ENCODE measurements around the gene PDF. TPM values are rescaled to one million over a fixed set of nuclear protein-coding genes. Genes with fewer than 3 reads are reported as not detected.
A peak's percentile ranks its signal among the peaks of the same experiment; 100 is the strongest.
"Not testable (repeated sequence)": the region's sequence is repeated elsewhere in the genome, so short reads cannot be mapped to it uniquely, and the experiment has no call there.

The PDF gene
- total RNA-seq, 2 experiments from 2014 or later, result 9.1 to 15.2 TPM

- CTCF ChIA-PET, result interaction anchor here (0.6 to 0.7 kb wide), 2 partner anchors 59 to 109 kb away, joined by 3 read pairs; no protein-coding TSS in a partner anchor
- no peak overlapping the region for H3K27ac Mint-ChIP-seq
- POLR2A ChIA-PET, result no interaction called here
- H3K4me3 Mint-ChIP-seq, result no peak overlapping the region
- H3K4me1 Mint-ChIP-seq, result peaks cover 11% of the 10 kb centered on the region
- H3K9me3 Mint-ChIP-seq, result no peaks in the 10 kb centered on the region
- peaks cover 10% of the 10 kb centered on the region for H3K36me3 Mint-ChIP-seq (ENCODE audit: low read depth)
- DNase-seq, result no peak
- no peaks in the 10 kb centered on the region for H3K27me3 Mint-ChIP-seq
Observed at GRCh38 chr16:69307856-69308255, 22.5 kb downstream of the PDF start.

- ChIA-PET POLR2A (no interaction called here), CTCF (interaction anchor here (0.5 to 0.6 kb wide), 2 partner anchors 20 to 1212 kb away, joined by 3 read pairs; no protein-coding TSS in a partner anchor)
- H3K27me3 Mint-ChIP-seq, result no peaks in the 10 kb centered on the region
Observed at GRCh38 chr16:69307091-69307490, 23.3 kb downstream of the PDF start.

GRCh38 chr16:69306031-69306430 is 24.4 kb downstream of the PDF start:
- Mint-ChIP-seq H3K36me3 (ENCODE audit: low read depth) (peaks cover 8% of the 10 kb centered on the region), H3K4me1 (peaks cover 7% of the 10 kb centered on the region), H3K9me3 (no peaks in the 10 kb centered on the region), H3K27me3 (no peaks in the 10 kb centered on the region), H3K27ac (no peak overlapping the region), H3K4me3 (no peak overlapping the region)
- no peak for DNase-seq
- CTCF ChIA-PET, result no interaction called here
- POLR2A ChIA-PET, result no interaction called here

More at GRCh38 chr16:69307091-69307490, 23.3 kb downstream of the PDF start:
- H3K4me3 Mint-ChIP-seq, result no peak overlapping the region
- H3K36me3 Mint-ChIP-seq (ENCODE audit: low read depth), result peaks cover 8% of the 10 kb centered on the region
- DNase-seq, result no peak
- H3K9me3 Mint-ChIP-seq, result no peaks in the 10 kb centered on the region
- no peak overlapping the region for H3K27ac Mint-ChIP-seq
- peaks cover 8% of the 10 kb centered on the region for H3K4me1 Mint-ChIP-seq

- H3K4me1 Mint-ChIP-seq, result no peaks in the 10 kb centered on the region
- H3K27me3 Mint-ChIP-seq, result no peaks in the 10 kb centered on the region
- ChIA-PET CTCF (interaction anchor here (0.5 to 1.5 kb wide), 4 partner anchors 10 to 432 kb away, joined by 3 to 4 read pairs (median 3); no protein-coding TSS in a partner anchor), POLR2A (no interaction called here)
- H3K36me3 Mint-ChIP-seq (ENCODE audit: low read depth), result peaks cover 9% of the 10 kb centered on the region
- H3K27ac Mint-ChIP-seq, result no peak overlapping the region
- DNase-seq, result no peak
- no peak overlapping the region for H3K4me3 Mint-ChIP-seq
- no peaks in the 10 kb centered on the region for H3K9me3 Mint-ChIP-seq
Observed at GRCh38 chr16:69302301-69302700, 28.1 kb downstream of the PDF start.

GRCh38 chr16:69301861-69302260 is 28.5 kb downstream of the PDF start:
- Mint-ChIP-seq H3K9me3 (no peaks in the 10 kb centered on the region), H3K4me3 (no peak overlapping the region), H3K27ac (no peak overlapping the region), H3K4me1 (no peaks in the 10 kb centered on the region), H3K27me3 (no peaks in the 10 kb centered on the region), H3K36me3 (ENCODE audit: low read depth) (peaks cover 9% of the 10 kb centered on the region)
- ChIA-PET POLR2A (no interaction called here), CTCF (interaction anchor here (0.5 to 1.5 kb wide), 4 partner anchors 10 to 431 kb away, joined by 3 to 4 read pairs (median 3); no protein-coding TSS in a partner anchor)
- DNase-seq, result no peak

- H3K36me3 Mint-ChIP-seq (ENCODE audit: low read depth), result peaks cover 11% of the 10 kb centered on the region
Observed at GRCh38 chr16:69301187-69301586, 29.2 kb downstream of the PDF start.

GRCh38 chr16:69298261-69298660 is 32.1 kb downstream of the PDF start:
- no peak overlapping the region for H3K27ac Mint-ChIP-seq
- H3K4me1 Mint-ChIP-seq, result no peaks in the 10 kb centered on the region
- peaks cover 11% of the 10 kb centered on the region for H3K36me3 Mint-ChIP-seq (ENCODE audit: low read depth)
- no peak for DNase-seq
- H3K4me3 Mint-ChIP-seq, result no peak overlapping the region
- ChIA-PET CTCF (interaction anchor here (1.0 to 1.4 kb wide), 2 partner anchors 12 to 131 kb away, joined by 3 to 5 read pairs; no protein-coding TSS in a partner anchor), POLR2A (no interaction called here)
- no peaks in the 10 kb centered on the region for H3K27me3 Mint-ChIP-seq
- H3K9me3 Mint-ChIP-seq, result no peaks in the 10 kb centered on the region

More at GRCh38 chr16:69301187-69301586, 29.2 kb downstream of the PDF start:
- Mint-ChIP-seq H3K9me3 (no peaks in the 10 kb centered on the region), H3K4me1 (no peaks in the 10 kb centered on the region), H3K4me3 (no peak overlapping the region), H3K27ac (no peak overlapping the region), H3K27me3 (no peaks in the 10 kb centered on the region)
- POLR2A ChIA-PET, result no interaction called here
- DNase-seq, result no peak
- CTCF ChIA-PET, result interaction anchor here (1.0 kb wide), 1 partner anchor 27 kb away, joined by 3 read pairs; no protein-coding TSS in a partner anchor

- not testable (repeated sequence) for H3K4me1 Mint-ChIP-seq, DNase-seq, H3K4me3 Mint-ChIP-seq, H3K9me3 Mint-ChIP-seq, H3K27me3 Mint-ChIP-seq, H3K27ac Mint-ChIP-seq
- peaks cover 11% of the 10 kb centered on the region for H3K36me3 Mint-ChIP-seq (ENCODE audit: low read depth)
- CTCF ChIA-PET, result interaction anchor here (0.7 to 1.4 kb wide), 5 partner anchors 14 to 1114 kb away, joined by 3 to 5 read pairs (median 3); no protein-coding TSS in a partner anchor
- POLR2A ChIA-PET, result interaction anchor here (0.6 kb wide), 1 partner anchor 458 kb away, joined by 3 read pairs; no protein-coding TSS in a partner anchor
Observed at GRCh38 chr16:69296771-69297170, 33.6 kb downstream of the PDF start.

GRCh38 chr16:69294051-69294450 is 36.3 kb downstream of the PDF start:
- Mint-ChIP-seq H3K9me3 (no peaks in the 10 kb centered on the region), H3K36me3 (ENCODE audit: low read depth) (peaks cover 2% of the 10 kb centered on the region), H3K4me3 (no peak overlapping the region), H3K27me3 (no peaks in the 10 kb centered on the region), H3K4me1 (no peaks in the 10 kb centered on the region), H3K27ac (no peak overlapping the region)
- POLR2A ChIA-PET, result no interaction called here
- no peak for DNase-seq
- CTCF ChIA-PET, result no interaction called here

GRCh38 chr16:69293401-69293800 is 37.0 kb downstream of the PDF start:
- H3K27me3 Mint-ChIP-seq, result no peaks in the 10 kb centered on the region
- peaks cover 2% of the 10 kb centered on the region for H3K36me3 Mint-ChIP-seq (ENCODE audit: low read depth)
- no peak for DNase-seq
- no peak overlapping the region for H3K4me3 Mint-ChIP-seq
- POLR2A ChIA-PET, result no interaction called here
- no peaks in the 10 kb centered on the region for H3K4me1 Mint-ChIP-seq
- H3K9me3 Mint-ChIP-seq, result no peaks in the 10 kb centered on the region
- no peak overlapping the region for H3K27ac Mint-ChIP-seq
- CTCF ChIA-PET, result no interaction called here

GRCh38 chr16:69291657-69292056 is 38.7 kb downstream of the PDF start:
- H3K9me3 Mint-ChIP-seq, result not testable (repeated sequence)

GRCh38 chr16:69286941-69287713 is 43.3 kb downstream of the PDF start:
- peaks cover 2% of the 10 kb centered on the region for H3K4me1 Mint-ChIP-seq
- no peaks in the 10 kb centered on the region for H3K36me3 Mint-ChIP-seq (ENCODE audit: low read depth)
- ChIA-PET POLR2A (no interaction called here), CTCF (interaction anchor here (1.1 to 1.5 kb wide), 2 partner anchors 16 to 46 kb away, joined by 3 read pairs; no protein-coding TSS in a partner anchor)
- no peaks in the 10 kb centered on the region for H3K9me3 Mint-ChIP-seq
- DNase-seq, result peak; percentile 76
- H3K27me3 Mint-ChIP-seq, result no peaks in the 10 kb centered on the region
- no peak overlapping the region for H3K4me3 Mint-ChIP-seq
- no peak overlapping the region for H3K27ac Mint-ChIP-seq

More at GRCh38 chr16:69291657-69292056, 38.7 kb downstream of the PDF start:
- CTCF ChIA-PET; H3K27ac Mint-ChIP-seq; H3K4me3 Mint-ChIP-seq; H3K4me1 Mint-ChIP-seq; H3K36me3 Mint-ChIP-seq (ENCODE audit: low read depth); H3K27me3 Mint-ChIP-seq; DNase-seq; POLR2A ChIA-PET: not testable (repeated sequence)

- CTCF ChIA-PET, result interaction anchor here (1.0 to 3.7 kb wide), 5 partner anchors 11 to 383 kb away, joined by 3 to 18 read pairs (median 5); no protein-coding TSS in a partner anchor
- no peak for DNase-seq
- H3K4me1 Mint-ChIP-seq, result peaks cover 2% of the 10 kb centered on the region
- POLR2A ChIA-PET, result interaction anchor here (0.7 kb wide), 1 partner anchor 66 kb away, joined by 4 read pairs; no protein-coding TSS in a partner anchor
- H3K36me3 Mint-ChIP-seq (ENCODE audit: low read depth), result no peaks in the 10 kb centered on the region
- no peak overlapping the region for H3K4me3 Mint-ChIP-seq
- H3K9me3 Mint-ChIP-seq, result no peaks in the 10 kb centered on the region
- no peak overlapping the region for H3K27ac Mint-ChIP-seq
- H3K27me3 Mint-ChIP-seq, result no peaks in the 10 kb centered on the region
Observed at GRCh38 chr16:69285240-69285639, 45.1 kb downstream of the PDF start.
